Measurements from ENCODE around the gene LRRN4CL.

- no peak for TF ChIP-seq CTCF (IDR thresholded peaks at IDR 0.05)
- no peak for TF ChIP-seq EZH2 (IDR thresholded peaks at IDR 0.05)
- TF ChIP-seq EZH2phosphoT487 (IDR thresholded peaks at IDR 0.05), result no peak
These were observed 1.6 kb downstream of the LRRN4CL start for GRCh38 chr11:62687508-62688396.

Measured in neural progenitor cell (in vitro differentiated cells).